HS-27A (cell line): ENCODE results near the gene RPS3.
"Not testable (repeated sequence)": the region's sequence is repeated elsewhere in the genome, so short reads cannot be mapped to it uniquely, and the experiment has no call there.

ENCODE experiments used
- DNase-seq: peaks from one replicate; pipeline ENCODE4 v3.0.0-alpha.2; 2012; ENCODE audit warnings: low read depth, missing footprints

The RPS3 gene

DNA sequence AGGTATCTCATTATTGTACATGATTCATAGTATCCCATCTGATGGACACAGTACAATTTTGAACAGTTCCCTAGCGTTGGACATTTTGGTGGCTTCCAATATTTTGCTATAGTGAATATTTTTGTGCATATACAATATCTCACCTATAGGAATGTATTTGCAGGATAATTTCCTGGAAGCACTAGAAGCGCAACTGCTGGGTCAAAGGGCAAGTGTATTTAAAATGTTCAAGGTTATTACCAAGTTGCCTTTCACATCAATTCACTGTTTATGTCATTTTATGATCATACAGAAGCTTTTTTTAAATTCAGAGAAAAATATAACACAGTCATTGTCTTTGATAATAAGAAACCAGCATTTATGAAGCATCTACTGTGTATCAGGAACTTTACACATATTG lies 19.1 kb upstream of the RPS3 start:
- no peak for DNase-seq

DNA sequence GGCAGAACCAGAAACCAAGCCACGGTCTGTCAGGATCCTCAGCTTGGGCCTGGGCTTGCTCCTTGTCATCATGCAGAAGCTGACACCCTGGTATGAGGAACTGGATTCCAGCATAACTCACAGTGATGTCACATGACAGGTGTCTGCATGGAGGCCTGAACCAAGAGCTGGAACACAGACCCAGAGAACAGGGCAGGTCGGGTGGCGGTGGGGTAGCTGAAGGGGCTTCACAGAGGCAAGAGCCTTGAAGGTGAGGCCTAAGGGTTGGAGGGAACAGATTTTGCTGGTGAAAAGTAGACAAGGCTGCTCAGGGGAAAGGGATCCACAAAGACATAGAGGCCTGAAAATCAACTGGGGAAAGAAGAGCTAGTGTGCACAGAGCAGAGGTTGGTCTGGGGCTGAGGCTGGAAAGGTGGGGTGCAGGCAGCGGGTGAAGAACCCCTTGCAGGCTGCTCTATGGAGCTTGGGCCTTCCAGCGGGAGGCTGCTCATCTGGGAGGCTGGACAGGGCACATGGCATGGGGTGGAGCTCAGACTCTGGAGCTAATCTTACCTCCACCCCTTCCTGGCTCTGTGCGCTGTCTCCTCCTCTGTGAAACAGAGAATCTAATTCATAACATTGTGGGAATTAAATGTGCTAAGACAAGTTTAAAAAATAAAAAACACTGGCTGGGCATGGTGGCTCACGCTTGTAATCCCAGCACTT lies 18.4 kb upstream of the RPS3 start:
- DNase-seq = no peak

- DNase-seq = no peak
Observed at GRCh38 chr11:75383246-75383645, 16.1 kb upstream of the RPS3 start.

DNA sequence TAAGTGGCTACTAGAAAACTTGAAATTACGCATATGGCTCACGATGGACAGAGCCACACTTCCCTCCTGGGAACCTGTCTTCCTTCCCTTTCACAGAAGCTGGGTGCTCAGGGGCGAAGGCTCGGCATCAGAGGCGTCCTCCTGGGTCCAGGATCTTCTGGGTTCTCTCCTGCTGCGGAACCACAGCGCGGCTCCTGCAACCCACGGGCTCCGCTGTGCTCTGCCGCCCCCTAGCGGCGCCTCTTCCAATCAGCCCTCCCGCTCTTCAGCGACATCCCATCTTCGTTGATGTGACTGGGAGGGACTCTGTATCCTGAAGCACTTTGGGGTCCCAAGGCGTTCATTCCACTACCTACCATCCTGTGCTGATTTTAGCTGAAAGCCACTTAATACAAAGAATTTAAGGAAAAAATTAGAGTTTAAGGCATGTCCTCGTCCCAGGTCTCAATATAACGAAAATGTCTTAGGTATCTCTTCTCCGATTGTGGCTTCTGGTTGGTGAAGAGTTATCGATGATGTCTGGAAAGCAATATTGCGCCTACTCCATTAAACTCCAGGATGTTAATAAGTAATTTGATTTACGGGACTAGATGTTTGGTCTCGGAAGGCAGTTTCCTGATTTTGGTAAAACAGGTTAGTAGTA lies 14.8 kb upstream of the RPS3 start:
- DNase-seq = no peak

GRCh38 chr11:75386942-75387630 lies 12.2 kb upstream of the RPS3 start:
- DNase-seq = no peak

DNA sequence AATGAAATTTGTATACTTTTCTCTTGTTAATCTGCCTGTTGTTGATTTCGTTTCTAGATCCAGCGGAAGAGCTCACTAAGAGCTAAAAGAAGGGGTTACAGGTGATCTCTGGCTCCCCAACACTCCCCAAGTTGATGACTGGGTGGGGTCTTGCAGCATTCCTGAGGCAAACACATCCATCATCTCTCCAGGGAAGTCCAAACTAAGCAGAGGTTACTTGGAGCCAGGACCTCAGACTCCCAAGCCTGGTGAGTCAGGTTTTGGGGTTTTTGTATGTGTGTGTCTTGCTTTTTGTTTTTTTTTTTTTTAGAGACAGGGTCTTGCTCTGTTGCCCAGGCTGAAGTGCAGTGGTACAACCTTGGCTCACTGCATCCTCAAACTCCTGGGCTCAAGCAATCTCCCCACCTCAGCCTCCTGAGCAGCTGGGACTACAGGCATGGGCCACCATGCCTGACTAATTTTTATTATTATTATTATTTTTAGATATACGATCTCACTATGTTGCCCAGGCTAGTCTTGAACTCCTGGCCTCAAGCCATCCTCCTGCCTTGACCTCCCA lies 11.5 kb upstream of the RPS3 start:
- no peak for DNase-seq

GRCh38 chr11:75388386-75389275 lies 10.7 kb upstream of the RPS3 start:
- DNase-seq = no peak

GRCh38 chr11:75389276-75389605 lies 10.1 kb upstream of the RPS3 start:
- DNase-seq = no peak

DNA sequence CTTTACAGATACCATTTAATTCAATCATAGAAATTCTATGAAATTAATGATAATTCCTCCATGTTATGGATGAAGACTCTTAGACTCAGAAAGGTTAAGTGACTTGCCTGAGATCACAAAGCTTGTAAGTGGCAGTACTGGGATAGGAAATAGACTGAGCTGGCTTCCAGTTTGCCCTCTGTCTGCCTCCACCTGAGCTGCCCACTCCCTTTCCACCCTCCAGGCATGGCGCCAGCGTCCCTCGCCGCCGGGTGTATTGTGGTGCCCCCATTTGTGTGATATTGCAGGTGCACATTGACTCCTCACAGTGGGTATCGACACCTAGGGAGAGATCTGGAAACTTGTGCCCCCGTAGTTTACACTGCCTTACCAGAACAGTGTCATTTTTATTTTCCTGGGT lies 9.4 kb upstream of the RPS3 start:
- no peak for DNase-seq

DNA sequence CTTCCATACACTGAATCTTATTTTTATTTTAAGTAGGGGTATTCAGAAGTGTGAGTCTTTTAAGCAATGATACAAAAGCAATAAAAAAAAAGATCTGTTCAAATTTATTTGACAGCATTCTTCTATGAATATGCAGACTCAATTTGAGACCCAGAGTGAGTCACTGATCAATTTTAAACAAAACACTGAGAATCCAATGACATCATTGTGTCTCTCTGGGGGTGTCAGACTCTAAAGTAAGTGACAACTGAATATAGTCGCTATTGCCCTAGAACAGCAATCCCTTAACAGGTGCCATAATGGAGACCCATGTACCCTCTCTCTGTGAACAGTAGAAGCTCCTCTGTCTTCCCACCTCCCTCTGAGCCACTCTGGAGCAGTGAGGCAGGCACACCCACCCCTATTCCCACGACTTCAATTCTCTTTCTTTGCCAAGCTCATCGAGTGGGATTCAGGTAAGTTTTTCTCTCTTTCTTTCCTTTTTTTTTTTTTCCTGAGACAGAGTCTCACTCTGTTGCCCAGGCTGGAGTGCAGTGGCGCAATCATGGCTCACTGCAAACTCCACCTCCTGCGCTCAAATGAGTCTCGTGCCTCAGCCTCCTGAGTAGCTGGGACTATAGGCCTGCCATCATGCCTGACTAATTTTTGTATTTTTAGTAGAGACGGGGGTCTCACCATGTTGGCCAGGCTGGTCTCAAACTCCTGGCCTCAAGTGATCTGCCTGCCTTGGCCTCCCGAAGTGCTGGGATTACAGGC lies 5.1 kb upstream of the RPS3 start:
- no peak for DNase-seq

- DNase-seq = no peak
Observed at GRCh38 chr11:75398906-75399305, 412 bp upstream of the RPS3 start.

DNA sequence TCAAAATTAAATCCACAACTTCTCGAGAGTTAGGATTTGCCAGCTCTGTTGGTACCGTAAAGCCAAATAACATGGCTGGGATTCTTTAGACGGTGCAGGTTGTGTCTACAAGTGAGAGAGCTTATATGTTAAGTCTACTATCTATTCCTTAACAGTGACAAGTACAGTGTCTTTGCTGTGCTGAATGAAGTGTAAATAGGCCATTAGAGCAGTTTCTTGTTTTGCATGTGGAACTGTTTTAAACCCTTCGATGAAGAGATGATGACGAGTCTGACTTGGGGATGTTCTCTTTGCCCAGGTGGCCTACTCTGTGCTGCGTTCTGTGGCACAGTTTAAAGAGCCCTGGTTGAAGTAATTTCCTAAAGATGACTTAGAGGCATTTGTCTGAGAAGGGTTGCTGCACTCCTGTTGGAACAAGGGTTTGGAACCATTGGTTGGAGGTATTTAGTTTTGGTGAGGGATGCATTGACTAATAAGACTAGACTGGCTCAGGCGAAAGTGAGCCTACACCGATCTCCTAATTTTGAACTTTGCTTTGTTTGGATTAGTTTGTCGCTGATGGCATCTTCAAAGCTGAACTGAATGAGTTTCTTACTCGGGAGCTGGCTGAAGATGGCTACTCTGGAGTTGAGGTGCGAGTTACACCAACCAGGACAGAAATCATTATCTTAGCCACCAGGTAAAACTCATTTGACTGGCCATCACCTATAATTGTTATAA lies 988 bp downstream of the RPS3 start:
- no peak for DNase-seq

GRCh38 chr11:75402002-75402773 lies 2.9 kb downstream of the RPS3 start:
- DNase-seq = no peak

DNA sequence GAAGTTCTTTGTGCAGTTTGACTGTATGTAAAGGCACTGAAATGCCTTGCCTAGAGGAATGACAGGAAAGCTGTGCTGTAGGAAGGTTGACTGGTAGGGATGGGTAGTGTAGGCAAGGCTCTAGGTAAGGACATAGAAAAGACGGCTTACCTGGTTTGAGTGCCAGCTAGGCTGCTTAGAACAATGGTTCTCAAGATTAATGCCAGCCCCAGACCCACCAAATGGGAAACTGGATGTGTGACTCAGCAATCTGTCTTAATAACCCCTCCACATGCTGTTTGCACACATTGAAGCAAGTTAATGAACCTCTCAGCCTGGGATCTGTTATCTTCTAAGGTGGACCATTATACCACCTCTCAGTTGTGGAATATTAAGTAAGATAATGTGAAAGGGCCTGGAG lies 3.7 kb downstream of the RPS3 start:
- DNase-seq = no peak

DNA sequence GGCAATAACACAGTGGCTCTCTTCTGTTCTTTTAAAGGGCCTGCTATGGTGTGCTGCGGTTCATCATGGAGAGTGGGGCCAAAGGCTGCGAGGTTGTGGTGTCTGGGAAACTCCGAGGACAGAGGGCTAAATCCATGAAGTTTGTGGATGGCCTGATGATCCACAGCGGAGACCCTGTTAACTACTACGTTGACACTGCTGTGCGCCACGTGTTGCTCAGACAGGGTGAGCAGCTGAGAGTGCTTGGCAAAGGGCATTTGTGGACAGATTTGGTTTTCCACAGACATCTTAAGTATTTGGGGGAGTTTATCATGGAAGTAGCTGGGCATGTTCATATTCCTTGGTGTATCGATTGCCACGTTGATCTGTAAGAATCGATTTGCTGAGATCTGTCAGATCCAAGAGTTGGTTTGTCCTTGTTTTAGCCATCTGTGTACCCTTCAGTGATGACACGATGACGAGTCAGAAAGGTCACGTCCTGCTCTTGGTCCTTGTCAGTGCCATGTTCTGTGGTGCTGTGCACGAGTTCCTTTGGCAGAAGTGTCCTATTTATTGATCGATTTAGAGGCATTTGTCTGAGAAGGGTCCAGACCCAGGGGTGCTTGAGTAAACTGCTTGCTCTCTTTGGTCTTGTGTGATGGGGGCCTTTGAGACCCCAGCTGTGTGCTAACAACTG lies 4.8 kb downstream of the RPS3 start:
- DNase-seq = no peak

- DNase-seq = no peak
Observed at GRCh38 chr11:75406338-75406777, 7.0 kb downstream of the RPS3 start.

GRCh38 chr11:75408957-75409219 lies 9.6 kb downstream of the RPS3 start:
- no peak for DNase-seq

DNA sequence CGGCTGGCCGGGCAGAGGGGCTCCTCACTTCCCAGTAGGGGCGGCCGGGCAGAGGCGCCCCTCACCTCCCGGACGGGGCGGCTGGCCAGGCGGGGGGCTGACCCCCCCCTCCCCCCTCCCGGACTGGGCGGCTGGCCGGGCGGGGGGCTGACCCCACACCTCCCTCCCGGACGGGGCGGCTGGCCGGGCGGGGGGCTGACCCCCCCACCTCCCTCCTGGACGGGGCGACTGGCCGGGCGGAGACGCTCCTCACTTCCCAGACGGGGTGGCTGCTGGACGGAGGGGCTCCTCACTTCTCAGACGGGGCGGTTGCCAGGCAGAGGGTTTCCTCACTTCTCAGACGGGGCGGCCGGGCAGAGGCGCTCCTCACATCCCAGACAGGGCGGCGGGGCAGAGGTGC lies 10.7 kb downstream of the RPS3 start:
- DNase-seq = not testable (repeated sequence)

DNA sequence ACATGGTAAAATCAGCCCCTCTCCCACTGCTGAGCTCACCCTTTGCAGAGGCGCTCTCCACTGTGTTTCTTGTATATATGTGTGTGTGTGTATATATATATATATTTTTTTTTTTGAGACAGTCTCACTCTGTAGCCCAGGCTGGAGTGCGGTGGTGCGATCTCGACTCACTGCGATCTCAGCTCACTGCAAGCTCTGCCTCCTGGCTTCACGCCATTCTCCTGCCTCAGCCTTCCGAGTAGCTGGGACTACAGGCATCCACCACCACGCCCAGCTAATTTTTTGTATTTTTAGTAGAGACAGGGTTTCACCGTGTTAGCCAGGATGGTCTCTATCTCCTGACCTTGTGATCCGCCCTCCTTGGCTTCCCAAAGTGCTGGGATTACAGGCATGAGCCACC lies 13.8 kb downstream of the RPS3 start:
- not testable (repeated sequence) for DNase-seq

GRCh38 chr11:75413864-75414263 lies 14.5 kb downstream of the RPS3 start:
- no peak for DNase-seq
